Activated T-cell treated with anti-CD3 and anti-CD28 coated beads for 24 hours (primary cell): Measurements from ENCODE around the gene ACSL3.
A peak's percentile ranks its signal among the peaks of the same experiment; 100 is the strongest.

Experiments used
- DNase-seq: peaks from one replicate; pipeline ENCODE4 v3.0.0-alpha.2; 2020; ENCODE audit warnings: low read depth

Gene ACSL3

GRCh38 chr2:222883420-222883819, 22.6 kb downstream of the ACSL3 start:
- no peak for DNase-seq

GRCh38 chr2:222884114-222884771, 23.4 kb downstream of the ACSL3 start:
- DNase-seq: no peak

- no peak for DNase-seq
These were observed 24.1 kb downstream of the ACSL3 start for GRCh38 chr2:222884805-222885424.

- DNase-seq: no peak
These were observed 26.3 kb downstream of the ACSL3 start for GRCh38 chr2:222887124-222887523.

- no peak for DNase-seq
These were observed 27.9 kb downstream of the ACSL3 start for GRCh38 chr2:222888716-222889115.

- no peak for DNase-seq
These were observed 31.1 kb downstream of the ACSL3 start for GRCh38 chr2:222891890-222892289.

- DNase-seq: no peak
These were observed 31.5 kb downstream of the ACSL3 start for GRCh38 chr2:222892321-222892720.

- no peak for DNase-seq
These were observed 31.9 kb downstream of the ACSL3 start for GRCh38 chr2:222892761-222893160.

GRCh38 chr2:222893716-222894115, 32.9 kb downstream of the ACSL3 start:
- DNase-seq: no peak

GRCh38 chr2:222895144-222895543, 34.3 kb downstream of the ACSL3 start:
- DNase-seq: no peak

- no peak for DNase-seq
These were observed 37.1 kb downstream of the ACSL3 start for GRCh38 chr2:222897898-222898297.

GRCh38 chr2:222899413-222900181, 38.8 kb downstream of the ACSL3 start:
- DNase-seq: no peak

GRCh38 chr2:222900354-222900753, 39.5 kb downstream of the ACSL3 start:
- DNase-seq: no peak

- no peak for DNase-seq
These were observed 41.8 kb downstream of the ACSL3 start for GRCh38 chr2:222902660-222903059.

- DNase-seq: peak; percentile 7
These were observed 42.7 kb downstream of the ACSL3 start for GRCh38 chr2:222903234-222904220.

- DNase-seq: no peak
These were observed 43.9 kb downstream of the ACSL3 start for GRCh38 chr2:222904557-222905258.

GRCh38 chr2:222907048-222907447, 46.2 kb downstream of the ACSL3 start:
- no peak for DNase-seq

- DNase-seq: no peak
These were observed 47.1 kb downstream of the ACSL3 start for GRCh38 chr2:222907790-222908441.

GRCh38 chr2:222909286-222909685, 48.5 kb downstream of the ACSL3 start:
- no peak for DNase-seq

- DNase-seq: no peak
These were observed 51.3 kb downstream of the ACSL3 start for GRCh38 chr2:222912117-222912516.

GRCh38 chr2:222912776-222913175, 51.9 kb downstream of the ACSL3 start:
- DNase-seq: no peak
